K562 (cell line): ENCODE measurements around the gene SLCO3A1. TPM values are rescaled to one million over a fixed set of nuclear protein-coding genes. Genes with fewer than 3 reads are reported as not detected.

Experiments
- ATAC-seq: fragments of 200-7000 bp; cut with Tn5 transposase; 3 replicates; pipeline ENCODE4 v1.9.1; 2020; ENCODE audit warnings: moderate library complexity
- BruUV-seq: library from RNA; stranded (reverse); fragments of 400-500 nt; replicated peaks from 2 replicates; lab custom pipeline; 2021; lab: Mats Ljungman, UMichigan
- CTCF ChIA-PET: fragments of 300-600 bp; formaldehyde crosslinking; extraction: SDS; loops from one replicate; lab custom pipeline; 2021; ENCODE audit warnings: low intra/inter-chr PET ratio; lab: Yijun Ruan, JAX
- POLR2A ChIA-PET: fragments of 300-600, 350-650 bp; sonication (Branson Sonifier 250); formaldehyde crosslinking; extraction: SDS; loops from one replicate; lab custom pipeline; 2021; ENCODE audit warnings: antibody characterized with exemption, inconsistent platforms; lab: Yijun Ruan, JAX
- DNase-seq, 4 experiments: peaks; one replicate each; pipeline versions ENCODE4 v3.0.0 to v3.0.0-alpha.2; 2011 to 2018; ENCODE audit warnings: low spot score in 3 of 4, mixed read lengths in 3 of 4; ENCODE audit errors: extremely low read depth in 1 of 4
- FAIRE-seq: peaks from 2 replicates; lab custom pipeline; 2011; peaks lifted over from hg19 to GRCh38; lab: Jason Lieb, UNC
- H2AFZ ChIP-seq: 2 replicates; pipeline ENCODE4 v1.6.0; 2011; ENCODE audit warnings: low read depth, low read length, control low read depth, inconsistent platforms
- H3K27ac ChIP-seq: fragments of 200-600 bp; 3 replicates; pipeline ENCODE4 v1.8.0; 2011; ENCODE audit warnings: low read depth, mild to moderate bottlenecking, control low read depth, inconsistent platforms, low read length, moderate library complexity, mixed read lengths; ENCODE audit errors: extremely low read depth
- H3K27me3 ChIP-seq, 2 experiments: fragments of 300-600 bp in 1 of 2; 2 replicates in 1 of 2; 3 replicates in 1 of 2; pipeline versions ENCODE4 v1.6.0 to v1.8.0; 2011; ENCODE audit warnings: inconsistent platforms in 2 of 2, low read length in 2 of 2, mild to moderate bottlenecking in 1 of 2, mixed read lengths in 1 of 2, moderate library complexity in 1 of 2; ENCODE audit not compliant: control insufficient read depth in 2 of 2, insufficient read depth in 2 of 2
- H3K36me3 ChIP-seq: fragments of 300-600 bp; 3 replicates; pipeline ENCODE4 v1.8.0; 2011; ENCODE audit warnings: mild to moderate bottlenecking, low read length, inconsistent platforms; ENCODE audit not compliant: control insufficient read depth, insufficient read depth
- H3K4me1 ChIP-seq, 2 experiments: fragments of 200-600 bp in 1 of 2; replicated peaks in 1 of 2; 2 replicates in 1 of 2; 3 replicates in 1 of 2; pipeline versions ENCODE4 v1.5.1 to v1.8.0; 2011; ENCODE audit warnings: inconsistent platforms in 2 of 2, low read length in 2 of 2, mild to moderate bottlenecking in 1 of 2, mixed read lengths in 1 of 2, moderate library complexity in 1 of 2; ENCODE audit not compliant: control insufficient read depth in 2 of 2, insufficient read depth in 2 of 2
- H3K4me2 ChIP-seq: 2 replicates; pipeline ENCODE4 v1.6.1; 2011; ENCODE audit warnings: low read length, control low read depth, inconsistent platforms, mixed read lengths; ENCODE audit not compliant: insufficient read depth
- H3K4me3 ChIP-seq: fragments of 200-600 bp; sonication (generic), shearing (Covaris generic); 2 replicates; pipeline ENCODE4 v1.5.1; 2016; ENCODE audit warnings: control low read depth, inconsistent platforms
- H3K79me2 ChIP-seq: fragments of 200-600 bp; 3 replicates; pipeline ENCODE4 v1.8.0; 2011; ENCODE audit warnings: low read length, inconsistent platforms; ENCODE audit not compliant: control insufficient read depth, insufficient read depth
- H3K9ac ChIP-seq, 2 experiments: 2 replicates each; pipeline versions ENCODE4 v1.6.0 to v1.6.1; 2011; ENCODE audit warnings: low read depth in 2 of 2, low read length in 2 of 2, control low read depth in 1 of 2, inconsistent platforms in 1 of 2, mild to moderate bottlenecking in 1 of 2, mixed read lengths in 1 of 2; ENCODE audit not compliant: insufficient read depth in 1 of 2
- H3K9me1 ChIP-seq: one replicate; pipeline ENCODE4 v1.6.0; 2011; ENCODE audit warnings: inconsistent platforms, mild to moderate bottlenecking, low read length, moderate library complexity; ENCODE audit not compliant: control insufficient read depth, insufficient read depth
- H3K9me3 ChIP-seq: replicated peaks from 2 replicates; pipeline ENCODE4 v1.5.1; 2011; ENCODE audit warnings: low read depth, low read length, inconsistent platforms; ENCODE audit not compliant: control insufficient read depth, insufficient read depth
- H4K20me1 ChIP-seq: replicated peaks from 2 replicates; pipeline ENCODE4 v1.6.1; 2011; ENCODE audit warnings: low read length, inconsistent platforms, mixed read lengths; ENCODE audit not compliant: control insufficient read depth, insufficient read depth
- CAMTA2 ChIP-seq: fragments of 250-450 bp; sonication (Bioruptor Pico); conservative IDR thresholded peaks from 2 replicates; pipeline ENCODE4 v1.5.1; 2022
- CBX3 ChIP-seq, 2 experiments: IDR thresholded peaks; 1 replicate in 1 of 2; 2 replicates in 1 of 2; pipeline ENCODE4 v1.6.1; 2012; ENCODE audit warnings: inconsistent platforms in 2 of 2, low read length in 2 of 2, borderline replicate concordance in 1 of 2, control low read depth in 1 of 2
- E2F8 ChIP-seq: fragments of 450-650 bp; IDR thresholded peaks from 2 replicates; pipeline ENCODE4 v1.7.1; 2018; ENCODE audit warnings: mild to moderate bottlenecking, low read depth; ENCODE audit not compliant: partially characterized antibody
- FOXA3 ChIP-seq, 2 experiments: fragments of 450-650 bp in 1 of 2; sonication (generic) in 1 of 2; formaldehyde crosslinking; IDR thresholded peaks in 1 of 2; conservative IDR thresholded peaks in 1 of 2; 2 replicates each; pipeline versions ENCODE4 v1.4.0 to v1.8.0; 2020 to 2022; ENCODE audit warnings: mild to moderate bottlenecking in 2 of 2, missing genetic modification reagents in 1 of 2
- KLF1 ChIP-seq: fragments of 450-650 bp; IDR thresholded peaks from 2 replicates; pipeline ENCODE4 v1.6.1; 2016; ENCODE audit warnings: missing genetic modification characterization, missing compliant biosample characterization
- MAFG ChIP-seq: fragments of 450-650 bp; conservative IDR thresholded peaks from 2 replicates; pipeline ENCODE4 v1.6.1; 2016; ENCODE audit warnings: missing genetic modification characterization, missing compliant biosample characterization
- MYBL2 ChIP-seq, 2 experiments: fragments of 450-650 bp in 1 of 2; sonication (generic) in 1 of 2; formaldehyde crosslinking in 1 of 2; IDR thresholded peaks; 2 replicates each; pipeline versions ENCODE4 v1.6.1 to v1.8.1; 2017 to 2022; ENCODE audit warnings: borderline replicate concordance in 1 of 2, inconsistent platforms in 1 of 2, low read depth in 1 of 2, mild to moderate bottlenecking in 1 of 2, missing genetic modification reagents in 1 of 2, moderate library complexity in 1 of 2
- TCF7 ChIP-seq: sonication (generic); IDR thresholded peaks from 2 replicates; pipeline ENCODE4 v1.6.1; 2016; ENCODE audit warnings: antibody characterized with exemption, borderline replicate concordance
- ZNF551 ChIP-seq: fragments of 250-450 bp; sonication (Bioruptor Pico); IDR thresholded peaks from 2 replicates; pipeline ENCODE4 v1.5.0; 2021; ENCODE audit warnings: mild to moderate bottlenecking, moderate library complexity
- WGBS: fragments of 100-300 bp; shearing (Covaris generic); methylation state at CpG from one replicate; pipeline ENCODE4 v1.1.6; 2016; ENCODE audit warnings: low coverage, mixed read lengths; ENCODE audit not compliant: insufficient coverage; ENCODE audit errors: missing lambda C conversion rate; 5-methylcytosine and 5-hydroxymethylcytosine counted together
- in situ Hi-C: fragments of 300-500 bp; cut with MboI; formaldehyde crosslinking; loops from 4 replicates; pipeline ENCODE4 v1.15.0; 2018; ENCODE audit warnings: inconsistent platforms, mixed read lengths
- intact Hi-C: fragments of 100-400 bp; cut with micrococcal nuclease; formaldehyde crosslinking; loops from 2 replicates; pipeline ENCODE4 v1.14.2; 2022
- polyA plus RNA-seq, 8 experiments: library from polyadenylated mRNA; depleted of rRNA in 4 of 8; stranded (reverse) in 5 of 8; unstranded in 3 of 8; fragments of >200 nt; fragmentation: Nextera tagmentation in 2 of 8; fragmentation: Illumina TruSeq in 1 of 8; extraction: Ambion mirVana in 2 of 8; extraction: Trizol in 1 of 8; gene quantifications; 2 replicates each; pipeline versions ENCODE4 v1.2.1 to v1.2.3, GENCODE V29; 2011 to 2014; ENCODE audit warnings: inconsistent platforms in 1 of 8, missing spikeins in 1 of 8
- total RNA-seq, 7 experiments: library from RNA; depleted of rRNA in 6 of 7; stranded (reverse); fragments of >200 nt in 6 of 7; fragmentation: Illumina TruSeq in 2 of 7; extraction: Trizol in 2 of 7; gene quantifications; 2 replicates each; pipeline versions ENCODE4 v1.2.1 to v1.2.3, GENCODE V29; 2011 to 2021; ENCODE audit warnings: low replicate concordance in 1 of 7
- TF ChIP-seq, protein P1 (sequence below): sonication (generic); formaldehyde crosslinking; IDR thresholded peaks from 2 replicates; pipeline ENCODE4 v1.8.0; 2022; ENCODE audit warnings: mild to moderate bottlenecking, low read depth, missing genetic modification reagents

SLCO3A1 gene
- total and polyA plus RNA-seq, 9 of the 15 experiments (the other 6 are each of a cell fraction or from before 2014, with no cell fraction given): 0.01 to 0.84 (median 0.06) TPM; not detected in 3

DNA sequence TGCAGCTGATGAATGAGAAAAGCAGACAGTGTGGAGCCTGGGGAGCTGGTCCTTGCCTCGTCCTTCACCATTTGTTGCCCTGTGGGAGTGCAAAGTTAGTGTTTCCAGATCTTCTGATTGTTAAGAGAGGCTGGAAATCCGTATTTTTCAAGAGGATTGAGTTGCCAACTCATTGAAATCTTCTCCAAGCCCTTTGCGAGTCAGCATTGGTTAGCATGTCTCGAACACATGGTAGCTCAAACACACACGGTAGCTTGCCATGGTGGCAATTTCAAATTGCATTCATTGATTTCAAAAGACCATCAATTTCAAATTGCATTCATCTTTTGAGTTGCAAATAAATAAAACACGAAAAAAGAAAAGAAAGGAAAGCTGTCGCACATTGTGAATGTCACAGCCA, 70.7 kb downstream of the SLCO3A1 start:
- Histone ChIP-seq H3K4me1 (no peaks in the 10 kb centered on the region), H2AFZ (no peak overlapping the region), H3K36me3 (no peaks in the 10 kb centered on the region), H3K9me1 (no peaks in the 10 kb centered on the region), H3K4me3 (no peak overlapping the region), H3K9me3 (no peaks in the 10 kb centered on the region), H3K79me2 (no peaks in the 10 kb centered on the region), H3K9ac (no peak overlapping the region), H4K20me1 (no peaks in the 10 kb centered on the region; the same call in 1 of the 2 replicates), H3K4me2 (no peak overlapping the region), H3K27ac (no peak overlapping the region), H3K27me3 (peaks cover 0 to 22% of the 10 kb centered on the region in 2 experiments; a peak in 2 of 5 replicates)
- CTCF ChIA-PET: no interaction called here
- no peak for DNase-seq
- FAIRE-seq: no peak
- BruUV-seq: no TSS peak
- intact Hi-C loops (no loop called here), in situ Hi-C loops (no loop called here)
- POLR2A ChIA-PET: interaction anchor here (0.9 kb wide), 1 partner anchor 9 kb away, joined by 3 read pairs; no protein-coding TSS in a partner anchor
- no peak for ATAC-seq
- 0% methylated on average over 7 of the region's 7 CpGs for WGBS
- no peak for TF ChIP-seq MAFG
- TF ChIP-seq E2F8: no peak
- no peak for TF ChIP-seq CBX3 (IDR thresholded peaks at IDR 0.05; ENCODE audit: borderline replicate concordance in 1 of 2, low read length in 2 of 2)
- no peak for TF ChIP-seq CAMTA2
- TF ChIP-seq FOXA3 (CRISPR knock-in tag; conservative IDR thresholded peaks at IDR 0.05 in 1 of 2, IDR thresholded peaks at IDR 0.05 in 1 of 2): no peak
- TF ChIP-seq, protein P1, sequence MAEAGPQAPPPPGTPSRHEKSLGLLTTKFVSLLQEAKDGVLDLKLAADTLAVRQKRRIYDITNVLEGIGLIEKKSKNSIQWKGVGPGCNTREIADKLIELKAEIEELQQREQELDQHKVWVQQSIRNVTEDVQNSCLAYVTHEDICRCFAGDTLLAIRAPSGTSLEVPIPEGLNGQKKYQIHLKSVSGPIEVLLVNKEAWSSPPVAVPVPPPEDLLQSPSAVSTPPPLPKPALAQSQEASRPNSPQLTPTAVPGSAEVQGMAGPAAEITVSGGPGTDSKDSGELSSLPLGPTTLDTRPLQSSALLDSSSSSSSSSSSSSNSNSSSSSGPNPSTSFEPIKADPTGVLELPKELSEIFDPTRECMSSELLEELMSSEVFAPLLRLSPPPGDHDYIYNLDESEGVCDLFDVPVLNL (CRISPR knock-in tag): no peak
- TF ChIP-seq MYBL2 (IDR thresholded peaks at IDR 0.05; ENCODE audit: low read depth): no peak
- no peak for TF ChIP-seq MYBL2 (CRISPR knock-in tag; IDR thresholded peaks at IDR 0.05; ENCODE audit: borderline replicate concordance)
- TF ChIP-seq TCF7: no peak
- no peak for TF ChIP-seq KLF1 (tag)
- no peak for TF ChIP-seq ZNF551 (CRISPR knock-in tag)
